ENCODE data around the gene C19orf67.
"Not testable (repeated sequence)": the region's sequence is repeated elsewhere in the genome, so short reads cannot be mapped to it uniquely, and the experiment has no call there.

The C19orf67 gene

GRCh38 chr19:14055396-14055795, 30.2 kb downstream of the C19orf67 start:
- DNase-seq, result no peak

DNA sequence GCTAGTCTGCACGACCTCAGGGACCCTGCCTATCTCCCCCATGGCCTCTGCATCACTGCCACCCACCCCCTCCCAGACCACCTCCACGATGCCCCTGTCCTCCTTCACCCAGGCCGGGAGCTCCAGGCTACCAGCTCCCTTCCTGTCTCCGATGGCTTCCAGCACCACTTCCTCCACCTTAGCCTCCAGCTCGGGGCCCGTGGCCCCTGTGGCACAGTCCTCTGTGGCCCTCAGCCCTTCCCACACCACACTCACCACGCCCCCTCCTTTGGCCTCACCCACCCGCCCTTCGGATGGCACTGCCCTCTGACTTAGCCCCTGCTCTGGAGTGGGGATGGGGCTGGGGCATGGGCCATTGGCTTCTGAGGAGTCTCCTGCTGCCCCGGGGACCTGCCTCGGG, 30.9 kb downstream of the C19orf67 start:
- DNase-seq, result no peak

GRCh38 chr19:14054099-14054498, 31.5 kb downstream of the C19orf67 start:
- DNase-seq, result no peak

- DNase-seq, result no peak
Observed at GRCh38 chr19:14053500-14053899, 32.1 kb downstream of the C19orf67 start.

DNA sequence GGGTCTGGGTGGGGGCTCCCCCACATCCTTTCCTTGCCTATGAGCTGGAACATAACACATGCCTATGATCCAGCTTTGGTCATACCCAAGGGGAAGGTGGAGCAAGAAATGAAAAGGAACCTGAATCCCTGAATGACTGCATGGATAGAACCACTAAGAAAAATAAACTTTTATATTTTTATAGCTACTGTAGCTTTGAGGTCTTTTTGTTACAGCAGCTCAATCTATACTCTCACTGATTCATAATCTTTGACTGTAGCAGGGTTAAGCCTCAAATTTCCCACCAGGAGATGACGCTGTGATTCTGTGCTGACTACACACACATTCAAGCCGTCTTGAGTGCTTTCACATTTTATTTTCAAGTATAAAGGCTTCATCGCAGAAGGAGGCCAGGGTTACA, 32.6 kb downstream of the C19orf67 start:
- no peak for DNase-seq

DNA sequence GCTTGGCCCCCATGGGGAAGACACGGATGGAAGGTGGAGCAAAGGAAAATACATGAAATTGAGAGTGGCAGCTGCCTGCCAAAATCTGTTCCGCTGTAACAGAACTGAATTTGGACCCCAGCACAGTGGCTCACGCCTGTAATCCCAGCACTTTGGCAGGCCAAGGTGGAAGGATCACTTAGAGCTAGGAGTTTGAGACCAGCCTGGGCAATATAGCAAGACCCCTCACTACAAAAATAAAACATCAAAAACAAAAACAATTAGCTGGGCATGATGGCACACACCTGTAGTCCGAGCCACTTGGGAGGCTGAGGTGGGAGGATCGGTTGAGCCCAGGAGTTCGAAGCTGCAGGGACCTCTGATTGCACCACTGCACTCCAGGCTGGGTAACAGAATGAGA, 33.1 kb downstream of the C19orf67 start:
- no peak for DNase-seq

DNA sequence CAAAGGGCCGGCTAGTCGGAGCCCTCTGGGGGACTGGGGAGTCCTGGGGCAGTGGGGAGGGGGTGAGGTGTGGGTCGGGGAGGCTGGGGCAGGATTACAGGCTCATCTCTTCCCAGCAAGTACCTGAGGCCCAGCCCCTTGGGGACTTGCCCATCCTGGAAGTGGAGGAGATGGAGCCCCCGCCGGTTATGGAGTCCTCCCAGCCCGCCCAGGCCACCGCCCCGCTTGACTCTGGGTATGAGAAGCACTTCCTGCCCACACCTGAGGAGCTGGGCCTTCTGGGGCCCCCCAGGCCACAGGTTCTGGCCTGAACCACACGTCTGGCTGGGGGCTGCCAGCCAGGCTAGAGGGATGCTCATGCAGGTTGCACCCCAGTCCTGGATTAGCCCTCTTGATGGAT, 33.6 kb downstream of the C19orf67 start:
- DNase-seq, result no peak

- not testable (repeated sequence) for DNase-seq
Observed at GRCh38 chr19:14050961-14051360, 34.6 kb downstream of the C19orf67 start.

DNA sequence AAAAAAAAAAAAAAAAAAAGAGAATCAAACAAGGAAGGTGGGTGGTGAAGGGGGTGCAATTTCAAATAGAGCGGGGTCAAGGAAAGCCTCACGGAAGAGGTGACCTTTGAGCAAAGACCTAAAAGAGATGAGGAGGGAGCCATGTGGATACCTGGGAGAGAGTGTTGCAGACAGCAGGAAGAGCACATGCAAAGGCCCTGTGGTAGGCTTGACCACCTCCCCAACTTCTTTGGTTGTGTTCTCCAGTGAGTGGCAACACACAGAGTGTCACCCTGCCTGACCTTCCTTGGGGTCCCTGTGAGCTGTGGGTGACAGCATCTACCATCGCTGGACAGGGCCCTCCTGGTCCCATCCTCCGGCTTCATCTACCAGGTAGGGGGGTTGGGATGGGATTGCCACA, 35.1 kb downstream of the C19orf67 start:
- no peak for DNase-seq

GRCh38 chr19:14048443-14049153, 37.0 kb downstream of the C19orf67 start:
- DNase-seq, result no peak

DNA sequence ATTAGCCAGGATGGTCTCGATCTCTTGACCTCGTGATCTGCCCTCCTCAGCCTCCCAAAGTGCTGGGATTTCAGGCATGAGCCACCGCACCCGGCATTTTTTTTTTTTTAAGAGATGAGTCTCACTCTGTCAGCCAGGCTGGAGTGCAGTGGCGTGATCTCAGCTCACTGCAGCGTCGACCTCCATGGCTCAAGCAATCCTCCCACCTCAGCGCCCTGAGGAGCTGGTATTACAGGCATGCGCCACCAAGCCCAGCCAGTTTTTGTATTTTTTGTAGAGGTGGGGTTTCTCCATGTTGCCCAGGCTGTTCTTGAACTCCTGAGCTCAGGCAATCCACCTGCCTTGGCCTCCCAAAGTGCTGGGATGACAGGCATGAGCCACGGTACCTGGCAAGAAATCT, 37.7 kb downstream of the C19orf67 start:
- DNase-seq, result not testable (repeated sequence)

DNA sequence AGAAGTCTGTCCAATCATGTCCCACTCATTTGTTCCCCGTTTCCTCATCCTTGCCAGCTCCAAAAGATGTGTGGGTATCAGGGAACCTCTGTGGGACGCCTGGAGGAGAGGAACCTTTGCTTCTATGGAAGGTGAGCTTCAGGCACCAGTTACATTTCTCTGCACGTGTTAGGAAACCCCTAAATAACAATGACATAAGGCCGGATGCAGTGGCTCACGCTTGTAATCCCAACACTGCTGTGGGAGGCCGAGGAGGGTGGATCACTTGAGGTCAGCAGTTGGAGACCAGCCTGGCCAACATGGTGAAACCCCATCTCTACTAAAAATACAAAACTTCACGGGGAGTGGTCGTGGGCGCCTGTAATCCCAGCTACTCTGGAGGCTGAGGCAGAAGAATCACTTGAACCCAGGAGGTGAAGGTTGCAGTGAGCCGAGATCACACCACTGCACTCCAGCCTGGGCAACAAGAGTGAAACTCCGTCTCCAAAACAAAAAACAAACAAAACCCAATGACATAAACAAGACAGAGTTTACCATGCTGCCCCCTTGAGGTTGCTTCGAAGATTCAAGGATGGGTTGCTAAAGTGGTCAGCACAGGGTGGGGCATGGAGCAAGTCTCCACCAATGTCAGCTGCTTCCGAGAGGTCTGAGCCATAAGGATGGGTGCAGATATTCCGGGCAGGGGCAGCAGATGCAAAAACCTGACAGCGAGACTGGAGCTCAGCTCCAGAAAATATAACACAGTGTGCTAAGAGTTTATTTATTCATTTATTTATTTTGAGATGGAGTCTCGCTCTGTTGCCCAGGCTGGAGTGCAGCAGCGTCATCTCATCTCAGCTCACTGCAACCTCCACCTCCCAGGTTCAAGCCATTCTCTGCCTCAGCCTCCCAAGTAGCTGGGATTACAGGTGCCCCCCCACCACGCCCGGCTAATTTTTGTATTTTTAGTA, 42.6 kb downstream of the C19orf67 start:
- not testable (repeated sequence) for DNase-seq

- DNase-seq, result no peak
Observed at GRCh38 chr19:14039181-14039580, 46.4 kb downstream of the C19orf67 start.

- DNase-seq, result no peak
Observed at GRCh38 chr19:14035706-14036105, 49.9 kb downstream of the C19orf67 start.

- not testable (repeated sequence) for DNase-seq
Observed at GRCh38 chr19:14035159-14035558, 50.4 kb downstream of the C19orf67 start.

GRCh38 chr19:14033946-14034345, 51.6 kb downstream of the C19orf67 start:
- DNase-seq, result no peak

DNA sequence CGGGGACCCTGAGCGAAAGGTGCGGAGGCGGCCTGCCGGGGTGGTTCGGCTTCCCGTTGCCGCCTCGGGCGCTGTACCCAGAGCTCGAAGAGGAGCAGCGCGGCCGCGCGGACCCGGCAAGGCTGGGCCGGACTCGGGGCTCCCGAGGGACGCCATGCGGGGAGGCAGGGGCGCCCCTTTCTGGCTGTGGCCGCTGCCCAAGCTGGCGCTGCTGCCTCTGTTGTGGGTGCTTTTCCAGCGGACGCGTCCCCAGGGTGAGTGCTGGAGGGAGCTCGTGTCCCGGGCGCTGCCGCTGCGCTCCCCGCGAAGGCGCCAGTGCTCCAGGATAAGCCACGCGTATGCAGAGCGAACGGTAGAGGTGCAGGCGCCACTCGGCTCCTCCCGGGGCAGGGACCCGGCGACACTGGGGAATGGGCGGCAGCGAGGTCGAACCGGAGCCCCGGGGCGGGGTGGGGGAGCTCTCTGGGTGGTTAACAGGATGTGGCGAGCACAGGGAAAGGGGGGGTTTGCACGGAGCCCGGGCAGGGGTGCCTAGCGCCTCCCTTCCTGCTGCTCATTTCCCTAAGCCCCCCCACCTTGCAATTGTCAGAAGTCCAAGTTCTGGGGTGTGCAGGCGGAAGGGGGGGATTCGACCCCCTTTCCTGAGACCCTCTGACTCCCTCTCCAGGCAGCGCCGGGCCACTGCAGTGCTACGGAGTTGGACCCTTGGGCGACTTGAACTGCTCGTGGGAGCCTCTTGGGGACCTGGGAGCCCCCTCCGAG, 53.7 kb downstream of the C19orf67 start, which contains the start of gene IL27RA:
Gene IL27RA, plus strand, starts transcription at position 44 of the 762 bp plus-strand sequence. Its CDS starts 111 bp downstream, at position 155.
- no peak for DNase-seq

Data from NCI-H1436 treated with DMSO at 0.1 percent for 48 hours (cell line).